Activated CD8-positive, alpha-beta memory T cell treated with anti-CD3 and anti-CD28 coated beads, Interleukin-2, amount 50 U/mL, for 24 hours (primary cell): ENCODE measurements around the gene PPP6R2.

Source experiments
- DNase-seq: peaks from one replicate; pipeline ENCODE4 v3.0.0-alpha.2; 2020; ENCODE audit errors: extremely low read depth

Gene PPP6R2

GRCh38 chr22:50467341-50467740, 124.2 kb downstream of the PPP6R2 start:
- DNase-seq = no peak

- DNase-seq = no peak
Measured at GRCh38 chr22:50467773-50468440, 124.8 kb downstream of the PPP6R2 start.

DNA sequence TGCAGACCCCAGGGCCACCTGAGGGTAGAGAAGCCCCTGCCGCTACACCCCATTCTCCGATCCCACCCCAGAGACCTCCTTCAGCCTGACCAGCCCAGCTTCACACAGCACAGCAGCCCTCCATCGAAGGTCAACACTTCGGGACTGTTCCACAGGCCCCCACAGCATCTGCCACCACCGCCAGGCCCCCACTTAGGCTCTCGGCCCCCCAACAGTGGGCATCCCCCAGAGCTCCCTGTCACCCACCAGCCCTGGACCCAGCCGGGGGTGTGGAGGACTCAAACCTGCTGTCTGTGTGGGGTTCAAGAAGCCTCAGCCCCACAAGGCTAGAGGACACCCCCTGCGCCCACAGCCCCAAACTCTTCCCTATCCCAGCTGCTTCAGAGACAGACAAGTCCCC, 125.5 kb downstream of the PPP6R2 start:
- no peak for DNase-seq

DNA sequence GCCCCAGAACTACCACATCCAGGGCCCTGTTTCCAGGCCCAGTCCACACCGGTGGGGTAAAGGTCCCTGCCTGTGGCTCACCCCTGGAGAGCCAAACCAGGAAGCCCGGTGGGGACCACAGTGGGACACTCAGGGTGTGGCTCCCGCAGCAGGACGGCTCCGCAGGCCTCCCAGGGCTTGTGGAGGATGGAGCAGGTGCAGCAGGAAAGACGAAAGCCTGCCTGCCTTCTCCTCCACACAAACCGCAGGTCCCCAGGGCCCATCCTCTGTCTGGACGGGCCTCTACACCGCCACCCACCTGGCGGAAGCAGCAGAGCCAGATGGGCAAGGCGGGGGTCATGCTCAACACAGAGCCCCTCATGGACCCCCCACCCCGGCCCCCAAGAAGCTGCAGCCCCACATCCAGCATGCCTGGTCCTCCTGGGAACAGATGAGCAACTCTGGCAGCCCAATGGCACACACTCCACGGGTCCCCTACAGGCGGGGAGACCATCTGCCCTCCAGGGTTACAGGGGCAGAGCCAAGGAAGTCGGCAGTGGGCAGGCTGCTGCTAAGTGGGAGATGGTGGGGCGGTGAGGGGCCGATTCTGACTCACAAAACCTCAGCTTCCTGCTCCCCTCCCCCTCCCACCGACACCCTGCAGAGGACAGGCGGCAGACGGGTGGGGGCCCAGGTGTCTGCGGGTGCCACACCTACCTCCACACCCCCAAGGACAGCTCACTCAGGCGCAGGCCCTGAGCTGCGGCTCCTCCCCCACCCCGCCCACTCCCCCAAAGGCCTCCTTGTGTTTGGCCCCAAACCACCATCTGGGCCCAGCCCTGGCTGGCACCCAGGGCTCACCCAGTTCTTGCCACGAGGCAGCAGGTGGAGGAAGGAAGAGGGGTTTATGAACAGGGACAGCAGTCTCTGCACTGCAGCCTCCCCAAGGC, 126.5 kb downstream of the PPP6R2 start:
- peak; percentile 88 for DNase-seq

- DNase-seq = no peak
Measured at GRCh38 chr22:50470491-50470890, 127.4 kb downstream of the PPP6R2 start.

- DNase-seq = no peak
Measured at GRCh38 chr22:50471197-50471847, 128.2 kb downstream of the PPP6R2 start.

DNA sequence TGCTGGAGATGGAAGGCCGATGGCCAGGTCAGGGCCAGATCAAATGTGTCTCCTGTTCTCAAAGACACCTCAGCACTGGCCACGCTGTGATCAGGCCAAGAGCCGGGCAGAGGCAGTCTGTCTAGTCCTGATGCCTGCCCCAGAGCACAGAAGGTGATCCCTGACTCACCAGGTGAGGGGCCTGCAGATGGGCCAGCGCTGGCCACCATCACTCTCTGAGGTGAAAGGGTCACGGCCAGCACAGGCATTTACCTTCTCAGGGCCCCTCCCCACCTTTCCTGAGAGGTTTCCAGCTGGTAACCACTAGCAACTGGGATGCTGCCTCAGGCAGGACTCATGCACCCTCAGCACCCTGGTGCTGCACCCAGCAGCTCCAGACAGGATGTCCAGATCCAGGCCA, 128.8 kb downstream of the PPP6R2 start:
- DNase-seq = no peak

DNA sequence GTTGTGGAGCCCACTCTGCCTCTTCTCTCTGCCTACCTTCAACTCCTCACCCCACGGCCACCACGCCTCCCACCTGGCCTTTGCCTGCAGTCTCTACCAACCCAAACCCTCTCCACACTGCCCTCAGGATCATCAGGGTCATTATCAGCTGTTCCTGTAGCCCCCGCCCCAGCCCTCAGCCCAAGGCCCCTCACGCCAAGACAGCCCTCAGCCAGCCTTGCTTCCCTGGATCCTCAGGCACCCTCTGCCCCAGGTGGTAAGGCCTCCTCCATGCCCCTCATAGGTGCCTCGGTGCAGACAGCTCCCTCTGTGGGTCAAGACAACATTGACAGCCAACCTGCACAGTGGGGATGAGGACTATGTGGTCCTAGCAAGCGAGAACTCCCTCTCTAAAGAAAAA, 130.0 kb downstream of the PPP6R2 start:
- DNase-seq = no peak

- no peak for DNase-seq
Measured at GRCh38 chr22:50473855-50474671, 130.9 kb downstream of the PPP6R2 start.

GRCh38 chr22:50474710-50475651, 131.9 kb downstream of the PPP6R2 start, which contains the start of gene SBF1:
Gene SBF1, minus strand, starts transcription at chr22:50475035. Its CDS starts 195 bp downstream, at chr22:50474840.
- peak; percentile 69 for DNase-seq

DNA sequence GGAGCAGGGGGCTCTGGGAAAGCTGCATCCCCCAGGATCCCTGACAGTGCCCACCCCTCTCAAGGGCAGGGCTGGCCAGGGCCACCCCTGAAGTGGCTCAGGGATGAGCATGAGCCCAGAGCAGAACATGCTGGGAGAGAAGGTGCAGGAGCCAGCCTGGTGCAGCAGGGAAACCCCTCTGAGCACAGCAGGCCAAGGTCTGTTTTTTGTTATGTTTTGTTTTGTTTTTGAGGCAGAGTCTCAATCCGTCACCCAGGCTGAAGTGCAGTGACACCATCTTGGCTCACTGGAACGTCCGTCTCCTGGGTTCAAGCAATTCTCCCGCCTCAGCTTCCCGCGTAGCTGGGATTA, 132.5 kb downstream of the PPP6R2 start:
- no peak for DNase-seq

DNA sequence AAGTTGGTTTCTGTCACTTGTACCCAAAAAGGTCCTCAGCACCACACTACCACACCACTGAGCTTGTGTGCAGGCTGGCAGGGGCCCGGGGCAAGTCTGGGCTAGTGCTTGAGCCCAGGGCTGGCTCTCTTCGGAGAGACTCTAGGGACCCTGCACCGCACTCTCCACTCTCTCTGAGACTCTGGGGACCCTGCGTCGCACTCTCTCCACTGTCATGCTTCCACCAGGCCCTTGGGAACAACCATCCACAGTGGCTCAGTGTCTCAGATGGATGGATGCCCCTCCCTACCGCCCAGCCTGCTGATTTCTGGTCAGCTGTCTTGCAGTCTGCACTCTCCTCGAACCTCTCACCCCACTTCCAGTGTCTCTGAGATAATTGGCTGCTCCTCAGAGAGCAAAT, 133.7 kb downstream of the PPP6R2 start:
- DNase-seq = no peak

- no peak for DNase-seq
Measured at GRCh38 chr22:50477923-50478322, 134.8 kb downstream of the PPP6R2 start.

- DNase-seq = no peak
Measured at GRCh38 chr22:50479721-50480120, 136.6 kb downstream of the PPP6R2 start.

- no peak for DNase-seq
Measured at GRCh38 chr22:50481045-50481439, 137.9 kb downstream of the PPP6R2 start.

- no peak for DNase-seq
Measured at GRCh38 chr22:50481440-50482106, 138.4 kb downstream of the PPP6R2 start, which contains the start of gene ADM2. Gene ADM2, plus strand, starts transcription at chr22:50481543. Its CDS starts 305 bp downstream, at chr22:50481848.

DNA sequence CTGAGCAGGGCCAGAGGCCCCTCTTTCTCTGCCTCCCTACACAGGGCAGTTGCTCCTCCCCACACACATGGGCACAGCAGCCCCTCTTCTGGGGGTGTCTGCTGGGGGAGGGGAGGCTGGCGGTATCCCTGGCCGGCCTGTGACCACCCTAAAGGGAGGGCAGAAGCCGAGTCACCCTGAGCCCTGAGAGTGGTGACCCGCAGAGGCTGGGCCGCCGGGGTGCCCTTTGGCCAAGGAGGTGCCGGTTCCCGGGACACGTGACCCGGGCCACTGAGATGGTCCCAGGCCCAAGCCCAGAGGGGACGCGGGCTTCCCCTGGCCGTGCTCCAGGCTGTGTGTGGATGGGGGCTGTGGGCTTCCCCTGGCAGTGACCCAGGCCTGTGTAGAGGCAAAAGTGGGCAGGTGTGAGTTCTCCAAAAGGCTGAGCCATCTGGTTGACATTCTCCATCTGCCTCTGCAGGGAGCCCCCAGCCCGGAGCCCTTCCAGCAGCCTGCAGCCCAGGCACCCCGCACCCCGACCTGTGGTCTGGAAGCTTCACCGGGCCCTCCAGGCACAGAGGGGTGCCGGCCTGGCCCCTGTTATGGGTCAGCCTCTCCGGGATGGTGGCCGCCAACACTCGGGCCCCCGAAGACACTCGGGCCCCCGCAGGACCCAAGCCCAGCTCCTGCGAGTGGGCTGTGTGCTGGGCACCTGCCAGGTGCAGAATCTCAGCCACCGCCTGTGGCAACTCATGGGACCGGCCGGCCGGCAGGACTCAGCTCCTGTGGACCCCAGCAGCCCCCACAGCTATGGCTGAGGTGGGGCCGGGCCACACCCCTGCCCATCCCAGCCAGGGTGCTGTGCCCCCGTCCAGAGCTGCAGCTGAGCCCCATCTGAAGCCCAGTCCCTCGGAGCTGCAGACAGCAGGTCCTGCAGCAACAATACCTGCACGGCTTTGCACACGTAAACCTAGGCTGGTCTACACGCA, 139.3 kb downstream of the PPP6R2 start:
- DNase-seq = no peak

GRCh38 chr22:50483106-50483505, 140.0 kb downstream of the PPP6R2 start:
- no peak for DNase-seq

DNA sequence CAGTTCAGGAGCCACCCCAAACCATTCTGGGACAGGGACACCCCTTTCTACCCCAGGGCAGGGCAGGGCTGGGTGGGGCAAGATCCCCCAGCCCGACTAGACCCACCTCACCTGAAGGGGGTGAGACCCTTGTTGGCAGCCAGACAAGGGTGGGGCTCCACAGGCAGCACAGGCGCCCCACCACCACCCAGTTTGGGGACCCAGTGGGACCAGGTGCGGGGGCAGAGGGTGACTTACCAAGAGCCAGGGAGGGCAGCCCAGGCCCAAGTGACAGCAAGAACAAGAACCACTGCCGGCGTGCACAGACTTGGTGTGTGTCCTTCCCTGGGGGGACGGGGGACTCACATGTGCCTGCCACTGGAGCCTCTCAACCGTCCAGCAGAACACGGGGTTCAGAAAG, 140.4 kb downstream of the PPP6R2 start:
- no peak for DNase-seq
